Fibroblast of mammary gland (primary cell): ENCODE measurements around the gene EVC2.
"Not testable (repeated sequence)": the region's sequence is repeated elsewhere in the genome, so short reads cannot be mapped to it uniquely, and the experiment has no call there.

Source experiments
- DNase-seq: peaks from one replicate; pipeline ENCODE4 v3.0.0-alpha.2; 2010; ENCODE audit warnings: low read depth
- H3K4me3 ChIP-seq: 2 replicates; pipeline ENCODE4 v1.5.1; 2011; ENCODE audit warnings: low read depth, mild to moderate bottlenecking, low read length, moderate library complexity; ENCODE audit not compliant: control insufficient read depth
- TF ChIP-seq, protein P1 (sequence below): conservative IDR thresholded peaks from 2 replicates; pipeline ENCODE4 v1.5.1; 2011; ENCODE audit warnings: low read depth, low read length, inconsistent platforms; ENCODE audit not compliant: control insufficient read depth, insufficient read depth

EVC2 gene

DNA sequence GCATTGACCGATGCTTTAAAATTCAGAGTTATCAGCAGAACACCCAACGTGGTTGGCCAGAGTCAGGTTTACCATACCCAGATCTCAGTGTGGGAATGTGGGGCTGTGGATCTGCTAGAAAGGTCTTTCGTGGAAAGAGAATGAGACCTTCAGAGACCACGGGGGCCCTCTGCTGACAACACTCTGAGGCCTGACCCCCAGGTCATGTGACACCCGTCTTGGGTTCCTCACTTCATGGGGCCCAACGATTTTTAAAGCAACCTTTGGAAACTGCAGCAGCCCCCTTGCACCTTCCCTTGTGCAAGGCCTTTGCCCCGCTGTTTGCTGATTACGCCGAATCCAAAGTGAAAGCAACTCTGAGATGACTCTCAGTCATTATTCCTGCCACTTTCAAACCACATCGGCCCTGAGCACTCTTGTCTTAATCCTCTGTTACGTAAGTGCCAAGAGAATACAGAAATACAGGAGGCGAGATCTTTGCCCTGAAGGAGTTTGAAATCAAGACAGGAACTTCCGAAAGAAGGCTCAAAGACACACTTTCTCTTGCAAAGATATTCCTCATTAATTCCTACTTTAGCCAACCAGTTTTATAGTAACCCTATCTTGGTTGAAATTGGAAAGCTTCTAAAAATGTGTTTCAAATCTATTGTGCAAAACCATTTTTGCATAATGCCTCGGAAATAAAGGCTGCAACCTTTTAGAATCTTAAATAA lies 88.3 kb downstream of the EVC2 start:
- TF ChIP-seq, protein P1, sequence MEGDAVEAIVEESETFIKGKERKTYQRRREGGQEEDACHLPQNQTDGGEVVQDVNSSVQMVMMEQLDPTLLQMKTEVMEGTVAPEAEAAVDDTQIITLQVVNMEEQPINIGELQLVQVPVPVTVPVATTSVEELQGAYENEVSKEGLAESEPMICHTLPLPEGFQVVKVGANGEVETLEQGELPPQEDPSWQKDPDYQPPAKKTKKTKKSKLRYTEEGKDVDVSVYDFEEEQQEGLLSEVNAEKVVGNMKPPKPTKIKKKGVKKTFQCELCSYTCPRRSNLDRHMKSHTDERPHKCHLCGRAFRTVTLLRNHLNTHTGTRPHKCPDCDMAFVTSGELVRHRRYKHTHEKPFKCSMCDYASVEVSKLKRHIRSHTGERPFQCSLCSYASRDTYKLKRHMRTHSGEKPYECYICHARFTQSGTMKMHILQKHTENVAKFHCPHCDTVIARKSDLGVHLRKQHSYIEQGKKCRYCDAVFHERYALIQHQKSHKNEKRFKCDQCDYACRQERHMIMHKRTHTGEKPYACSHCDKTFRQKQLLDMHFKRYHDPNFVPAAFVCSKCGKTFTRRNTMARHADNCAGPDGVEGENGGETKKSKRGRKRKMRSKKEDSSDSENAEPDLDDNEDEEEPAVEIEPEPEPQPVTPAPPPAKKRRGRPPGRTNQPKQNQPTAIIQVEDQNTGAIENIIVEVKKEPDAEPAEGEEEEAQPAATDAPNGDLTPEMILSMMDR = no peak
- peak; percentile 39 for DNase-seq
- H3K4me3 ChIP-seq = no peak overlapping the region

DNA sequence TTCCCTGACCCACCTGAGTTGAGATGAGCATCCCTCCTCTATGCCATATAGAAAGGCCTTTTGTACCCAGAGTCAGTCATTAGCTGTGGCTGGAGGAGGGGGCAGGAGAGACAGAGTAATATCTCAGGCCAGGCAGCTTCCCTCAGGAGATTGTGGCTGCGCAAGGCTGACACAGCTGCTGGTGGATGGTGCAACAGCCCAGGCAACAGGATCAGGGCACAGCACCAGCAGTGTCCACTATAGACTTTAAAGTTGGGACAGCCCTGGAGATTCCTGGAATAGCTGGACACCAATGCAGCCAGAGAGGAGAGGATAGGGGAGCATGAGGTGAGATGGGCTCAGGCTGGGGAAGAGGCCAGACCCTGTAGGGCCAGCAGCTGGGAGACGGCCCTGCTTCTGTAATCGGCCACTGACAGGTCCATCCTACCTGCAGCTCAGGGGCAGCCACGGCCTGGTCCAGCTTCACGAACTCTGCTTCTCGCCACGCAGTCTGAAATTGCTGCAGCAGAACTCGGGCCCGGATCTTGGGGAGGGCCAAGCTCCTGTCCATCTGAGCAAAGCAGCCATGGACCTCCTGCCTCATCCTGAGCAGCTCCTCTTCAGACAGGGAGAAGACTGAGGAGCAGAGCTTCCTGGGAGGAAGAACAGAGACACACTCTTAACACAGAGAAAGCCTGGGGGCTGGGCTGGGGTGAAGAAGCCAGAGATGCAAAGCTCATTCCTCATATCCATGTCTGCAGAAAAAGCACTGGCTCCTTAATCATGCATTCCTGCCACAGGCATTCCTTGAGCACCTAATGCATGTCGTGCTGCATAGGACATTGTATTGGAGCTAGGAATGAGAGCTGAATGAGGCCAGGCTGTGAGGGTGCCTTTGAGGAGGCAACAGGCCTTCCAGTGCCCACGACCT lies 90.1 kb downstream of the EVC2 start:
- H3K4me3 ChIP-seq = no peak overlapping the region
- TF ChIP-seq, protein P1 = no peak
- DNase-seq = no peak

DNA sequence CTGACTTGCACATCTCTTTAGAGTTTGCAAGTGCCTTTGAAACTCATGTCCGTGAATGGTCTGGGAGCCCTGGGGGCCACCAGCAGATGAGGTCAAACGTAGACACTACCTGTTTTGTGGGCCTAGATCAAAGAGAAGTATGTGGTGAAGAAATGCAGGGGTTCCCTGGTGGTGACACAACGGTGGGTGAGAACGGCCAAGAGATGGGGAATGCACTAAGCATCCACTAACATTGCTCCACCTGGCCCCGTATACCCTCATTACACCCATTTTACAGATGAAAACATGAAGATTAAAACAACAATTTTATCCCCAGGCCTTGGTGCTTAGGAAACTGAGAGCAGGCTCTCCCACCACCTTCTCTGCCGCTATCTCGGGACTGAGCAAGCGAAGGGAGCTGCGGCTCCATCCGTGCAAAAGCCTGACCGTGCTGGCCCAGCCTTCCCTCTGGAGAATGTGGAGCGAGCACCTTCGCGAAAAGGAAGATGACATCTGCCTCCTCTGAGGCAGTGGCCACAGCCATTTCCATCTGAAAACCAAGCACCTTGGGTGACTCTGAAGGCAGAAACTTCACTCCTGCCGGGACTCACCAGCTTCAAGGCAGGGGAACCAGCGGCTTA lies 91.9 kb downstream of the EVC2 start:
- no peak for DNase-seq
- H3K4me3 ChIP-seq = no peak overlapping the region
- TF ChIP-seq, protein P1 = no peak

DNA sequence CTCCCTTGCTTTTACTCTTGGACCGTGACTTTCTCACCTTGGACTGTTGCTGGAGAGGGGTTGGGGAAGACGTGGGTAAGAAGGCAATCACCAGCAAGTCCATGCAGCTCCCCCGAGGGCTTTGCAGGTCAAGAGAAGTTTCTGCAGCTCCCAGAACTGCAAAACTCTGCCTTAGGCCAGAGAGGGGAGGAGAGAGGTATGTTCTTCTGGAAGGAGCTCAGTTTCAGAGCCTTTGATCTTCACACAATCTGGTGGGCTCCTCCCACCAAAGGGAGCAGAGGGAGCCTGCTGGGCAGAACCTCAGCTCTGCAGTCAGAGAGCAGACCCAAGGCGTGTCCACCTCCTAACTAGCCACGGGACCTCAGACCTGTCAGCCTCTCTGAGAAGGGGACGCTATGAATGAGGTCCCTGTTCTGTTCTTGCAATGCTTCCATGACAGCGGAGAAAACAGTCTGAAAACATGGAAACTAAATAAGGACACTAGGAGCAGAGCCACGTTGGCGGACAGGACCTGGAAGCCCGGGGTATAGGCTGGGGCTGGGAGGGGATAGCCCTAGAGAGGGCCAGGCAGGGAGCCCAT lies 92.8 kb downstream of the EVC2 start:
- DNase-seq = no peak
- no peak overlapping the region for H3K4me3 ChIP-seq
- TF ChIP-seq, protein P1 = no peak

DNA sequence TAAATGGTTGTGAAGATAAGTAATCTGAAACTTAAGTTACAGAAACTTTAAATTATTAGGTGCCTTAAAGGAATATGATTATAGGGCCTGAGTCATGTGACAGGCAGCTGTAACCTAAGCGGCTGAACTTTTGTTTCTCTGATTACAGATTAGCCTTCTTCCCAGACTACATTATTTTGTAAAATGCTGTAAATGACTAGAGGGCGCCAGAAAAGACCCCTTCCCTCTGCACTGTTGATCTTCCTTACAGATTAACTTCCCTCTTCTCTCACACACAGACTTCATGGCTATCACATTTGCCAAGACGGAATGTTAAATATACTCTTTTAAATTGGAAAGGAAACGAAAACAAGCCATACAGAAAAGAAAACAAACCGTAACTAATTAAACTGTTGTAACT lies 96.6 kb downstream of the EVC2 start:
- H3K4me3 ChIP-seq = no peak overlapping the region
- no peak for DNase-seq
- TF ChIP-seq, protein P1 = no peak

DNA sequence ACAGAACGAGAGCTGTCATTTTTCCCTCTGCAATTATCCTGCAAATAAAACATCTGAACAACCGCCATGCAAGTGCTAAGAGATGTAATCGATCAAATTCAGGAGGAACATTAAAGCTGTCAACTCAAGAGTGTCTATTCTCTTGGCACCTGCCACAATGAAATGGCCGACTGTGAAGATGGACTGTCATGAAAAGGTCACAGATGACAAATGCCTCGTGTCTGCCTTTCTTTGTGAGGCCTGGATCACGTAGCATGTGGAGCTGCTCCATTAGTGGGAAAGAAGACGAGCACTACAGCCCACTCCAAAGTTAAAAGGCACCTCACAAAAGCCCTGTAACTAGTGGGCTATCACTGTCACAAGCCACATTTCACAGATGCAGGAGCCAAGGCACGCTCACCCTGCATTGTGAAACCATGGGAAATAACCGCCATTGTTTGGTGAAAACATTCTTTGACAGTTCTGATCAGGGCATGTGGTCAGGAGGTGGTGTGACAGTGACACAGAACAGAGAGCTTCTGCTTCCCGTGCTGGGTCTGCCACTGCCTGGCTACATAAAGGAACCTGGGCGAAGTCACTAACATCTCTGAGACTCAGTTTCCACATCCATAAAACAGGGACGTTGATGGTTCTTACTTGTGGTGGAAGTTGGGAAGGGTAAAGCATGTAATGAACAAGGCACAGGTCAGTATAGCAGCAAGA lies 98.9 kb downstream of the EVC2 start:
- DNase-seq = no peak
- TF ChIP-seq, protein P1 = no peak

DNA sequence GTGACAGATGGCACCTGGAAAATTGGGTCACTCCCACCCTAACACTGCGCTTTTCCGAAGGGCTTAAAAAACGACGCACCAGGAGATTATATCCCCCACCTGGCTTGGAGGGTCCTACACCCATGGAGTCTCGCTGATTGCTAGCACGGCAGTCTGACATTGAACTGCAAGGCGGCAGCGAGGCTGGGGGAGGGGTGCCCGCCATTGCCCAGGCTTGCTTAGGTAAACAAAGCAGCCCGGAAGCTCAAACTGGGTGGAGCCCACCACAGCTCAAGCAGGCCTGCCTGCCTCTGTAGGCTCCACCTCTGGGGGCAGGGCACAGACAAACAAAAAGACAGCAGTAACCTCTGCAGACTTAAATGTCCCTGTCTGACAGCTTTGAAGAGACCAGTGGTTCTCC lies 114.5 kb downstream of the EVC2 start:
- DNase-seq, H3K4me3 ChIP-seq: not testable (repeated sequence)

More for the DNA sequence above, 98.9 kb downstream of the EVC2 start:
- no peak overlapping the region for H3K4me3 ChIP-seq
